Measurements from ENCODE around the gene PDIA5.

PDIA5 gene

GRCh38 chr3:123066896-123067688 is at the start of gene PDIA5:
PDIA5 (plus strand) TSS chr3:123067025; CDS start chr3:123067165, 140 bp downstream.
- peak; percentile 32 for DNase-seq (ENCODE audit: low spot score)

- no peak for DNase-seq (ENCODE audit: low spot score)
These were observed 48.1 kb upstream of the PDIA5 start for GRCh38 chr3:123018683-123019082.

GRCh38 chr3:123019161-123019560 is 47.7 kb upstream of the PDIA5 start:
- no peak for DNase-seq (ENCODE audit: low spot score)

- DNase-seq (ENCODE audit: low spot score), result no peak
These were observed 47.2 kb upstream of the PDIA5 start for GRCh38 chr3:123019591-123019990.

GRCh38 chr3:123020709-123021108 is 46.1 kb upstream of the PDIA5 start:
- DNase-seq (ENCODE audit: low spot score), result no peak

GRCh38 chr3:123021388-123021787 is 45.4 kb upstream of the PDIA5 start:
- DNase-seq (ENCODE audit: low spot score), result no peak

GRCh38 chr3:123021996-123022510 is 44.8 kb upstream of the PDIA5 start:
- no peak for DNase-seq (ENCODE audit: low spot score)

- DNase-seq (ENCODE audit: low spot score), result no peak
These were observed 42.8 kb upstream of the PDIA5 start for GRCh38 chr3:123024056-123024455.

GRCh38 chr3:123025642-123026521 is 40.9 kb upstream of the PDIA5 start:
- no peak for DNase-seq (ENCODE audit: low spot score)

- no peak for DNase-seq (ENCODE audit: low spot score)
These were observed 40.1 kb upstream of the PDIA5 start for GRCh38 chr3:123026565-123027291.

- DNase-seq (ENCODE audit: low spot score), result no peak
These were observed 39.3 kb upstream of the PDIA5 start, which contains the start of gene SEMA5B for GRCh38 chr3:123027292-123028232. SEMA5B (minus strand) TSS chr3:123027763; CDS start chr3:122961263, 66,500 bp downstream.

- peak; percentile 37 for DNase-seq (ENCODE audit: low spot score)
These were observed 38.5 kb upstream of the PDIA5 start for GRCh38 chr3:123028233-123028828.

GRCh38 chr3:123031051-123031450 is 35.8 kb upstream of the PDIA5 start:
- no peak for DNase-seq (ENCODE audit: low spot score)

GRCh38 chr3:123032057-123032456 is 34.8 kb upstream of the PDIA5 start:
- no peak for DNase-seq (ENCODE audit: low spot score)

GRCh38 chr3:123034120-123034519 is 32.7 kb upstream of the PDIA5 start:
- DNase-seq (ENCODE audit: low spot score), result no peak

GRCh38 chr3:123034996-123035395 is 31.8 kb upstream of the PDIA5 start:
- DNase-seq (ENCODE audit: low spot score), result no peak

- DNase-seq (ENCODE audit: low spot score), result no peak
These were observed 30.3 kb upstream of the PDIA5 start for GRCh38 chr3:123036352-123037014.

- DNase-seq (ENCODE audit: low spot score), result no peak
These were observed 29.8 kb upstream of the PDIA5 start for GRCh38 chr3:123037015-123037375.

- DNase-seq (ENCODE audit: low spot score), result no peak
These were observed 28.1 kb upstream of the PDIA5 start for GRCh38 chr3:123038751-123039150.

GRCh38 chr3:123039178-123039577 is 27.6 kb upstream of the PDIA5 start:
- DNase-seq (ENCODE audit: low spot score), result no peak
